Activated CD8-positive, alpha-beta memory T cell treated with anti-CD3 and anti-CD28 coated beads for 48 hours (primary cell): ENCODE data around the gene TERF2IP.

Experiments used
- DNase-seq, 3 experiments: peaks; one replicate each; pipeline ENCODE4 v3.0.0-alpha.2; 2020; ENCODE audit warnings: low read depth in 2 of 3, low spot score in 2 of 3

TERF2IP gene

GRCh38 chr16:75635036-75635435 lies 12.5 kb upstream of the TERF2IP start:
- DNase-seq: no peak

DNA sequence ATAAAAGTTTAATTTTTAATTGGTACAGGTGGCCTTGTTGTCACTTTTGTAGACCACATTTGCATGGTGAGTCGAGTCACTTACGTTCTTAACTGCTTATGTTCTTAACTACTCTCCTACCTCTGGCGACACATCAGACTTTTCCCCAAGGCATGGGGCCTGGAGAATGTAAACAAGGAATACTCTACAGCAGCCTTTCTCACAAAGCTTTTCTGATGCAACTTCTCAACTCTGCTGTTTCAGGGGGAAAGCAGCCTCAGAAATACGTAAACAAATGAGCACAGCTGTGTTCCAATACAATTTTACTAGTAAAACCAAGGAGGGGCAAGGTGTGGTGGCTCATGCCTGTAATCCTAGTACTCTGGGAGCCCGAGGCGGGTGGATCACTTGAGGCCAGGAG lies 7.0 kb upstream of the TERF2IP start:
- DNase-seq: no peak

- no peak for DNase-seq
These were observed 3.1 kb upstream of the TERF2IP start for GRCh38 chr16:75644240-75645012.

- DNase-seq: no peak
These were observed 471 bp upstream of the TERF2IP start for GRCh38 chr16:75647112-75647491.

DNA sequence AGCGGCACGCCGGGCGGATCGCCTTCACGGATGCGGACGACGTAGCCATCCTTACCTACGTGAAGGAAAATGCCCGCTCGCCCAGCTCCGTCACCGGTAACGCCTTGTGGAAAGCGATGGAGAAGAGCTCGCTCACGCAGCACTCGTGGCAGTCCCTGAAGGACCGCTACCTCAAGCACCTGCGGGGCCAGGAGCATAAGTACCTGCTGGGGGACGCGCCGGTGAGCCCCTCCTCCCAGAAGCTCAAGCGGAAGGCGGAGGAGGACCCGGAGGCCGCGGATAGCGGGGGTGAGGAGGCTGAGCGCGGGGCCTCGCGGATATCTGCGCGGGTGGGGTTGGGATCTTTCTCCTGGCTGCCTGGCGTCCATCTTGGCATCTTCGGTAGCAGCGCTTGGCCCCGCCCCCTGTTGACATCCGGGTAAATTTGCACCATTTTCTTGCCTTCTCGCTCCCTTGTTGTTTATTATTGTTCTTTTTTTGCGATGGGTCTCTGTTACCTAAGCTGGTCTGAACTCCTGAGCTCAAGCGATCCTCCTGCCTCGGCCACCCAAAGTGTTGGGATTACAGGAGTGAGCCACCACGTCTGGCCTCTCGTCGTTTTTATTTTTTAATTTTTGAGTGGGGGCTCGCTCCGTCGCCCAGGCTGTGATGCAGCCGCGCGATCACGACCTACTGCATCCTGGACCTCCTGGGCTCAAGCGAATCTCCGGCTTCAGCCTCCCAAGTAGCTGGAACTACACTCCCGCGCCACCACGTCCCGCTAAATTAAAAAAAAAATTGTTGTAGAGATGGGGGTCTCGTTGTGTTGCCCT lies 898 bp downstream of the TERF2IP start:
- DNase-seq: peak; percentile 63 to 69 (median 68)

DNA sequence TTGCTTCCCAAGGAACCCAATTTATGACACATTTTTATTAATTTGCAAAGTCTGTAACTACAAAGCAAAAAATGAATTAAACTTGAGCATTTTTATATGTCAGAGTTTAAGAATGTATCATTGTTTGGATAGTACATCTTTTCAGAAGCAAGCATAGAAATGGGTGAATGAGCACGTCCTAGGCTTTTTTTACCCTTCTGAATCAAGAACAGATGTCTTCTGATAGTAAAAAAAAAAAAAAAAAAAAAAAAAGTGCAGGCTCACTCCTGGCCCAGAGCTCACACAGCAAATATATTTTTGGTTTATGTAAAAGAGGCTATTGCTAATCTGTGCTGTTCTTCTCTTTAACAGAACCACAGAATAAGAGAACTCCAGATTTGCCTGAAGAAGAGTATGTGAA lies 6.3 kb downstream of the TERF2IP start:
- DNase-seq: no peak

GRCh38 chr16:75658175-75658574 lies 10.6 kb downstream of the TERF2IP start:
- DNase-seq: no peak

- DNase-seq: no peak
These were observed 12.7 kb downstream of the TERF2IP start for GRCh38 chr16:75660321-75660720.

- DNase-seq: no peak
These were observed 13.2 kb downstream of the TERF2IP start for GRCh38 chr16:75660726-75661302.

GRCh38 chr16:75667503-75667902 lies 19.9 kb downstream of the TERF2IP start:
- DNase-seq: no peak

- no peak for DNase-seq
These were observed 29.3 kb downstream of the TERF2IP start, which contains the start of gene CPHXL2 for GRCh38 chr16:75676909-75677308. TSS of gene CPHXL2 (minus strand) at chr16:75677009. CDS start at chr16:75676999, 10 bp downstream.

GRCh38 chr16:75679366-75679765 lies 31.8 kb downstream of the TERF2IP start:
- DNase-seq: no peak

DNA sequence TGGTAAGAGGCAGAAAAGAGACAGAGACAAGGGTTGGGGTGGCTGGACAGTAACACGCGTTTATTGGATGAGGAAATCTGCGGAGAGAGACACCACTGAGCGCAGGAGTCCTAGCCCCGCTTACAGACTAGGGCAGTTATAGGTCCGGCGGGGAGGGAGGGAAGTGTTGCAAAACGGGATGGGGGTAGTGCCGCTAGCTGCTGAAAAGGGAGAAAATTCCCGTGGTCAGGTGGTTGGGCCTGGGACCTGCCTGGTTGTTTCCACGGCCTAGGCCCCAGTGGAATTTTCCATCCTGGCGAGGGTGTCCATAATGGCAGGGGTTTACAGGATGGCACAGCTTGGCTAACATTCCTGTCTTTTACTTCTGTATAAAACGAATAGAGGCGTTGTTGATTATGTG lies 34.7 kb downstream of the TERF2IP start:
- DNase-seq: no peak

- no peak for DNase-seq
These were observed 39.8 kb downstream of the TERF2IP start for GRCh38 chr16:75687361-75687760.

GRCh38 chr16:75695708-75696107 lies 48.1 kb downstream of the TERF2IP start:
- DNase-seq: no peak

- DNase-seq: no peak
These were observed 50.0 kb downstream of the TERF2IP start for GRCh38 chr16:75697571-75697970.

DNA sequence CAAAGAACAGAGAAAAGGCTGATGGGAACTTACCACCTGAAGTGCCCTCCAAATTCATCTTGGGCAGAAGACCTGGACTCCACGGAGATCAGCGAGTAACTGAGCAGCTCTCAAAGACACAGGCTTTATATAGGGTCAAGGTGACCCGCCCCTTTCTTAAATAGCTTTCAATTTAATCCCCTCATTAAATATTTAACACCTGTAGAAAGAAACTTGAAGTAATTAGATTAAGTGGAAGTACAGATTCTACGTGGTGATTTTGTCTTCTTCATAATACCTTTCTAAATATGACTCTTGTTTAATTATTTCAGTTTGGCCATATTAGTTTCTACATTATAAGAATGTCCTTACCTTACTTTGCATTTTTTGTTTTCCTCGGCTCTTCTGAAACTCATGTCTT lies 53.8 kb downstream of the TERF2IP start, which contains the start of gene DUXB:
Gene DUXB (minus strand): TSS at position 101 of the 400 bp plus-strand sequence. CDS start 43 bp downstream, at position 58.
- no peak for DNase-seq

- DNase-seq: no peak
These were observed 54.7 kb downstream of the TERF2IP start for GRCh38 chr16:75702242-75702641.

GRCh38 chr16:75703306-75703705 lies 55.7 kb downstream of the TERF2IP start:
- DNase-seq: no peak
